Kidney capillary endothelial cell (primary cell): ENCODE results near the gene AFAP1L2.

ENCODE experiments used
- DNase-seq: peaks from one replicate; pipeline ENCODE4 v3.0.0-alpha.2; 2018; ENCODE audit warnings: low spot score

Gene AFAP1L2

DNA sequence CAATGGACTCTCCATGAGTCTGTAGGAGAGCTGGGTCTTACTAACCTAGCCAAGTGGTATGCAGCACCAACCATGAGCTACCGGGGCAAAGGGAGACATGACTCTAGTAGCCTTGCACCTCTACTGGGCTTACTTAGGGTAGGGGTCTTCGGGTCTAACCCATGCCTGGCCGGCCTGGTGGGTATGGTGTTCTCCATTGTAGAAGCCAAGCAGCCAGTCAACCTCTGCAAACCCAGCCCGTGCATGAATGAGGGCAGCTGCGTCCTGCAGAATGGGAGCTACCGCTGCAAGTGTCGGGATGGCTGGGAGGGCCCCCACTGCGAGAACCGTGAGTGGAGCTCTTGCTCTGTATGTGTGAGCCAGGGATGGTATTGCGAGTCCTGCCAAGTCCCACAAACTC lies 114.3 kb downstream of the AFAP1L2 start:
- DNase-seq: no peak

DNA sequence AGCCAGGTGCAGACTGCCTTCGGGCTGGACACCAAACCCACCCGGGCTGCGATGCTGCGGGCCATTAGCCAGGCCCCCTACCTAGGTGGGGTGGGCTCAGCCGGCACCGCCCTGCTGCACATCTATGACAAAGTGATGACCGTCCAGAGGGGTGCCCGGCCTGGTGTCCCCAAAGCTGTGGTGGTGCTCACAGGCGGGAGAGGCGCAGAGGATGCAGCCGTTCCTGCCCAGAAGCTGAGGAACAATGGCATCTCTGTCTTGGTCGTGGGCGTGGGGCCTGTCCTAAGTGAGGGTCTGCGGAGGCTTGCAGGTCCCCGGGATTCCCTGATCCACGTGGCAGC lies 115.2 kb downstream of the AFAP1L2 start:
- DNase-seq: no peak

DNA sequence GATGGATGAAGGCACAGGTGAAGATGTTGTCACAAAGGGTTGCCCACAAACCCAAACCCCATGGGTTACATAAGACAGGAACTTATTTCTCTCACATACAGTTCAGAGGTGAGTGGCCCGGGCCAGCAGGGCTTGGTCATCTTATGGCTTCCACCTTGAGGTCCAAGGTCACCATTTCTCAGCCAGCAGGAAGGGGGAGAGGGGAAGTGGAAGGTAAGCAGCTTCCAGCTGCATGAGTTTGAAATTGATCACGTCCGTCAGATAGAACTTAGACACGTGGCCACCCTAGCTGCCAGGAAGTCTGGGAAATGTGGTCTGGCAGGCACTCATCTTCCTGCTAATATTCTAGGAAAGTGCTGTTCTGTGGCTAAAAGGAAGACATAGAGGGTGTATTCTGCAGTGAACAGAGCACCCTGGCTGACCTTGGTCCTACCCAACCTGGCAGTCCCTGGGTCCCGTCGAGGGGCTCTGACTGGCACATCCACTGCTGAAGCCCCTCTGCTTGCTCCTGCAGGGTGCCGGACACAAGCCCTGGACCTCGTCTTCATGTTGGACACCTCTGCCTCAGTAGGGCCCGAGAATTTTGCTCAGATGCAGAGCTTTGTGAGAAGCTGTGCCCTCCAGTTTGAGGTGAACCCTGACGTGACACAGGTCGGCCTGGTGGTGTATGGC lies 115.7 kb downstream of the AFAP1L2 start:
- DNase-seq: peak; percentile 10

DNA sequence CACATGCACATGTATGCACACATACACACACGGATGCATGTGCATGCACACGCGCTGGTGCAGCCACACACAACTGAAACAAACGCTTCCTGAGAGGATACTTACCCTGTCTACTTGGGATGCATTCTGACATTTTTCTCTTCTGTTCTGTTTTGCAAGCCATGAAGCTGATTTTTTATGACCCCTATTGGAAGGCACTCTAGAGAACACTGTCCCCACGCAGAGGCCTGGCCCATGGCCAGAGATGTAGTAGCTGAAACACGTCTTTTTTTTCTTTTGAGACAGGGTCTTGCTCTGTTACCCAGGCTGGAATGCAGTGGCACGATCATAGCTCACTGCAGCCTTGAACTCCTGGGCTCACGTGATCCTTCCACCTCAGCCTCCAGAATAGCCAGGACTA lies 117.4 kb downstream of the AFAP1L2 start:
- DNase-seq: no peak

DNA sequence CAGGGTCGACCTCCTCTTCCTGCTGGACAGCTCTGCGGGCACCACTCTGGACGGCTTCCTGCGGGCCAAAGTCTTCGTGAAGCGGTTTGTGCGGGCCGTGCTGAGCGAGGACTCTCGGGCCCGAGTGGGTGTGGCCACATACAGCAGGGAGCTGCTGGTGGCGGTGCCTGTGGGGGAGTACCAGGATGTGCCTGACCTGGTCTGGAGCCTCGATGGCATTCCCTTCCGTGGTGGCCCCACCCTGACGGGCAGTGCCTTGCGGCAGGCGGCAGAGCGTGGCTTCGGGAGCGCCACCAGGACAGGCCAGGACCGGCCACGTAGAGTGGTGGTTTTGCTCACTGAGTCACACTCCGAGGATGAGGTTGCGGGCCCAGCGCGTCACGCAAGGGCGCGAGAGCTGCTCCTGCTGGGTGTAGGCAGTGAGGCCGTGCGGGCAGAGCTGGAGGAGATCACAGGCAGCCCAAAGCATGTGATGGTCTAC lies 118.3 kb downstream of the AFAP1L2 start:
- no peak for DNase-seq

DNA sequence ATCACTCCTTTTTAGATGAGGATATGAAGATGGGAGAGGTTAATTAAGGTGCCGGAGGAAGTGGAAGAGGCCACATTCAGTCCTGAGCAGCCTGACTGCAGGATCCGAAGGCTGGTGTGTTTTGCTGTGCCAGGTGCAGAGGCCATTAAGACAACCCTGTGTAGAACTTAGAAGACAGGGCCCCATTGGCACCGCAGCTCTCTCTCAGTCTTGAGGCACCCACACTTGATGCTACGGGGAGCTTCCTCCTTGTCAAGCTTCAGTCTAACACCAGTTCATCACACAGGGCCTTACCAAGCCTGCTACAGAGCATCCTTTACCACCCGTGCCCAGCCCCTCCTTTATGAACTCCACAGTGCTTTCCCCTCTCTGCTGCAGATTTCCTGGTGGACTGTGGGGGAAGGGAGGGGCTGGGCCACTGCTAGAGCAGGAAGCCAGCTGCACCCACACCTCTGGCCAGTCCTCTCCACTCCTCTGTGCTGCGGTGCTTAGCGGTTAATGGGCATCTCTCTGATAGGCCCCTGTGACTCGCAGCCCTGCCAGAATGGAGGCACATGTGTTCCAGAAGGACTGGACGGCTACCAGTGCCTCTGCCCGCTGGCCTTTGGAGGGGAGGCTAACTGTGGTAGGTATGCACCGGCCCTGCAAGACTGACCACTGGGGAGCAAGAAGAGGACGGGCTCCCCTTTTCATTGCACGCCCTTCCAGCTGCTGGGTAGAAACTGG lies 119.8 kb downstream of the AFAP1L2 start:
- DNase-seq: no peak

DNA sequence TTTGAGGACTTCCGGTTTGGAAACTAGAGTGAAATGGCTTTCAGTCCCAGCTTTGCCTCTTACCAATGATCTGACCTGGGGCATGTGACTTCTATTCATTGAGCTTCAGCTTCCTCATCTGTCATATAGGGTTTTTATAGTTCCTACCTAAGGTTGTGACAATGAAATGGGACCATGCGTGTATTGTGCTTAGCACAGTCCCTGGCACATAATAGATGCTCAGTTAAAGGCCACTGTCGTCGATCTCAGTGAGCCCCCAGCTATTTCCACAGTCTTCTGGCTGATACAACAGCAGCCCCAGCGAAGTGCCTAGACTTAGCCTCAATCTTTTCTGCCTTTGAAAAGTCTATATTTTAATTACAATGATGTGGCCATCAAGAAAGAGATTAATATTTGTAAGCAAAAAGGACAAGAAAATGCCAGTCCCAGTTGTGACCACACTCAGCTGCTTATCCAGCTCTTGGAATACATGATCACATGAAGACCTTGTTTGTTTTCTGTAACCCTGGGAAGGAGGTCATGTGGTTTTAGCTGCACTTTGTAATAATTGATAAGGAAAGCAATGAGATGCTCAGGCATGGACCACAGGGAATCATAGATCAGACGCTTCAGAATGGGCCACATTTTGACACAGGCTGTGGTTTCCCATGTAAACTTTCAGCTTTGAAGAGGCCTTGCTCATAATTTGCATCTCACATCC lies 120.6 kb downstream of the AFAP1L2 start:
- DNase-seq: no peak

DNA sequence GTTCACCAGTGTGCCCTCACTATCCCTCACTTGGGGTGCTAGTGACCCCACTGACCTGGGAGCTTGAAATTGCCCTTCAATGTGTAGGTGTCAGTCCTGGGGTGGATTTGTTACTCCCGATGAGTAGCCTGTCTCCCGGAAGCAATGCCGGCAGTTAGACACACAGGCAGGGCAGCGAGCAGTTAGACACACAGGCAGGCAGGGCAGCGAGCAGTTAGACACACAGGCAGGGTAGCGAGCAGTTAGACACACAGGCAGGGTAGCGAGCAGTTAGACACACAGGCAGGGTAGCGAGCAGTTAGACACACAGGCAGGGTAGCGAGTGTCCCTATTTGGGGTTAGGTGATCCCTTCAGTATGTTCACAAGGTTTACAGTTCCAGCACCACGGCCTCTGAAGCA lies 121.2 kb downstream of the AFAP1L2 start:
- no peak for DNase-seq

DNA sequence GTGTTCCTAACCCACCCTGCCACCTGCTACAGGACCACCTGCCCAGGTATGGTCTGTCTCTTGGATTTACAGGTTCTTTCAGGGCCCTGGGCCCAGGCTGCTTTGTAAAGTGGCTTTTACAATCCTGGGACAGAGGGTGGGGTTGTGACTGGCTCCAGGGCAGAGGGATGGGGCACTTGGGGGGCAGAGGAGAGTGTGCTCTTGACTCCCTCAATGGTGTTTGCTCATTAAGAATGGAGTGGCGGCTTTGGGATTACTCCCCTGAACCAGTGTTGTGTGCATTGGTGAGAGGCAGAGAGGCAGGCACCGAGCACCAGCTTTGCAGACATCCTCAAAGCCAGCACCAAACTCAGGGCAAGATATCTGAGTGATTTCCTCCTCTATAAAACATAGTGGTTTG lies 121.8 kb downstream of the AFAP1L2 start:
- DNase-seq: no peak

DNA sequence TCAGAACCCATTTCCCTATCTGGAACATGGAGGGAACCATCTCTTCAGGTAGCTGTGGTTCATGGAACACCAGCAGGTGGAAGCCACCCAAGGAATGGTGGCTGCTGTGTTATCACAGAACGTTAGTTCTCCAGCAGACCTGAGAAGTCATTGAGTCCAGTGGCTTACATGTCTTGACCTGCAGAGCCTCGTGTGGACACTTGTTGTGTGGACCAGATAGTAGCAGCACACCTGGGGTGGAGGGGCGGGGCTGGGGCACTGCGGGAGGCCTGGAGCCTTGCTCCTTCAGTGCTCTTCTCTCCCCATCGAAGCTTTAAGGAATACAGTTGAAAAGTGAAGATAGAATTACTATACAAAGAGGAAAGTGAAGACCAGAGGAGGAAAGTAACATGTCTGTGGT lies 122.8 kb downstream of the AFAP1L2 start:
- DNase-seq: no peak

DNA sequence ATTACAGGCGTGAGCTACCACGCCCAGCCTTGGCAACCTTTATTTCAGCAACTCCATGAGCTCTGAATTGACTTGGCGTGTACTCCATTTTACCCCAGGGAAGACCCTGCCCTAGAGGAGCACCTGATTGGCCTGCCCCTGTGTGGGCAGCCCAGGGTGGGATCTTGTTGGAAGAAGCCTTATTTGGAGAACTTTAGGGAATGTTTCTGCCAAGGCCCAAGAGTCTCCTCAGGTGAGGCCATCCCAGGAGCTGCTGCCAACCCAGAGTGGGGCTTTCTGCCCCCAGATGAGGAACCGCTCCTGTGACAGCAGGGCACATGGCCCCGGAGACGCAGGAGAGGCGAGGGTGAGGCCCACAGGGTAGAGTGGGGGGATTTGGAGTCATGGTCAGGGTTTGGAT lies 123.3 kb downstream of the AFAP1L2 start:
- DNase-seq: no peak

DNA sequence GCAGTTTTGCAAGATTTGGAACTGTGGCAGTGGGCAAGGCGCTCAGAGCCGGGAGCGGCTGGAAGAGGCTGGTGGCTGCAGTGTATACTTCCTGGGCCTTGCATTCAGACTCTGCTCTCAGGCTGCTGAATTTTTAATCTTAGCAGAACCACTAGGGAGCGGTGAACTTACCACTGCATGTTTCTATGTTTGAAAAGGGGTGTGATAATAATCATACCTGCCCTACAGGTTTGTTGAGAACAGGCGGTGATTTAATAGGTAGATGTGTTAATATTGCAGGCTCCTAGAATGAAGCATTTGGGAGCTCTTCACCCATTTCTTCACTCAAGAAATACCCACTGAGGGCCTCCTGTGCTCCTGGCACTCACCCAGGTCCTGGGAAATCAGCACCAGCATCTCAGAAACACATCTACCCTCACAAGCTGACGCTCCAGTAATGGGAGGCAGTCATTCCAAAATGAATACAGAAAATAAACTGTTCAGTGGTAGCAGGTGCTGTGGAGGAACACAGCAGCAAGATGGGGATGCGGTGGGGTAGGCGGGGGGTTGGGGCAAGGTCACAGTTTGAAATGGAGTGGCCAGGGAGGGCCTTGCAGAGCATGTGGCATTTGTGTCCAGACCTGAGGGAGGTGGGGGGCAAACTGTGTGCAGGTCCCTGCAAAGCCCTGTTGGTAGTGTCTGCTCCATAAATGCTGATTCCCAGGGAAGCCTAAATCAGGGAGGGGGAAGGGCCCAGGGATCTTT lies 124.2 kb downstream of the AFAP1L2 start:
- DNase-seq: no peak

DNA sequence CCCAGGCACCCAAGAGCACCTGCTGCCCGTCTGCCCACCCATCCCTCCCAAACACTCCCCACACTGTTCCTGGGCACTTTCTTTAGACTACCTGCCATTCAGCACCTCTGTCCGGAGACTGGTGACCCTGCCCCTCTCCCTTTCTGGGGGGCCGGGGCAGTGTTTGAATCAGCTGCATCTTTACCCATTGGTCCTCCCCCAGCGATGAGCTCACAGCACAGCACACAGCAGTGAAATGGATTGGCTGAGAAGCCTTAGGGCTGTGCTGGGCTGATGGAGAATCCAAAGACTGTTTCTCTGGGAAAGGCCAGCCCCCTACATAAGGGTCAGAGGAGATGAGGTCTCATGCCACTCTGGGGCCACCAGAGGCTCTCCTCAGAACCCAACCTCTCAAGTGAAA lies 125.0 kb downstream of the AFAP1L2 start:
- no peak for DNase-seq

DNA sequence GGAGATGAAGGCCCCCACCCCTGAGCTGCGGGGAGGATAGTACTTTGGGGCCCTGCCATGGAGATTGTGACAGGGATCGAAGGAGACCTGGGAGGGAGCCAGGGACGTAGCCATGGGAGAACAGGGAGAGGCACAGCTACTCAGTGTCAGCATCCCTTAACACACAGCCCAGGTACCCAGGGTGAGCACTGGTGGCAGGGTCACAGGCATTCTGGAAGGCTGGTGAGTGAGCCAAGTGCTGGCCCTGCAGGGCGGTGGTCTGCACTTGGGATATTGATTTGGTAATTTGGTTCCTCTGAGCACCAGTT lies 125.5 kb downstream of the AFAP1L2 start:
- no peak for DNase-seq

DNA sequence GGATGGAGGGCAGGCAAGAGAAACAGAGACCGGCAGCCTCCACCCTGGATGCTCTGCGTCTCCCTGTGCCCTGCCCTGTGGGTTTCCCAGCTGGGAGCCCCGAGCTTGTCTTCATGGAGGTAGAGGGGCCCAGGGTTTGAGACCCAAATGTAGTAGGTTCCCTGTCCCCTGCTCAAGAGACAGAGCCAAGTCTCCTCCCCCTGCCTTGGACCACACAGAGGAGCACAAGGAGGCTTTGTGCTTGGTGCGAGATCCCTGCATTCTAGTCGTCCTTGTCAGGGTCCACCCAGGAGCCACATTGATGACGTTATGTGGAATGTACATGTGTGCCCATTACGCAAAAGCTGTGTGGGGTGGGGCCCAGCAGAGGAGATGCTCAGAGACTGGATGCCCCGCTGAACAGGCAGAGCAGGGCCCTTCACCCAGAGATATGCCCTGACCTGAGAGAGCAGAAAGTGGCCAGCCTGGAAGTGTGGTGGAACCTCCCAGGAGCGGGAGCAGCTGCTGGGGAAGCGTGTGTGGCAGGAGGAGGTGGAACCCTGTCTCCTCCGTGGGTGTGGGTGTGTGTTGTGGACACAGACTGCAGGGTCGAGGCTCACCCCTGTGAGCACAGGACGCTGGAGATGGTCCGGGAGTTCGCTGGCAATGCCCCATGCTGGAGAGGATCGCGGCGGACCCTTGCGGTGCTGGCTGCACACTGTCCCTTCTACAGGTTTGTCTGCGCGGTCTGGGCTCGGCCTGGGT lies 126.0 kb downstream of the AFAP1L2 start:
- DNase-seq: no peak

DNA sequence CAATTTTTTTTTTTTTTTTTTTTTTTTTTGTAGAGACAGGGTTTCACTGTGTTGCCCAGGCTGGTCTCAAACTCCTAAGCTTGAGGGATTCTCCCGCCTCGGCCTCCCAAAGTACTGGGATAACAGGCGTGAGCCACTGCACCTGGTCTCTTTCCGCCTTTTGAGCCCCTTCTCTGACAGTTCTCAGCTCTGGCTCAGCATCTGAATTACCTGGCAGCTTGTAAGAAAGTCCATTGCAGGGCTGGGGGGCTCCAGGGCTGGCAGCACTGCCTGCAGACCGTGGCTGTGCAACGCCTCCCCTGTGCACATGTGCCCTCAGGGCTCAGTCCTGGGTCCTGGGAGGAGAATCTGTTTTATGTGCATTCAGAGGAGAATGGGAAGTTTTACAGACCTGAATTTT lies 127.6 kb downstream of the AFAP1L2 start:
- DNase-seq: no peak

DNA sequence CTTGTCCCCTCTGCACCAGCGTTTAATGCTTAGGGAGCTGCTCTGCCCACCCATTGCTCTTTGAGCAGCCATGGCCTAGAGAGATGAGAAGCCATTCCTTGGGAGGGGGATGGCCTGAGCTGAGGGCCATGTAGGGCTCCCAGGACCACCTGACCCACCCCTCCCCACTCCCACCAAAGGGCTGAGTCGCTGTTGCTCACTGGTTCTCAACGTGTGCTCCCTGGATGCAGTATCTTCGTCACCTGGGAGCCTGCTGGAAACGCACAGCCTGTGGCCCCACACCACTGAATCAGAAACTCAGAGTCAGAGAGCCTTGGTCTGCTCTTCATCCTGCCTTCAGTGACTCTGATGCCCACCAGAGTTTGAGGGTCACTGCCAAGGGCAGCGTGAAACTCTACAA lies 128.2 kb downstream of the AFAP1L2 start:
- DNase-seq: no peak

DNA sequence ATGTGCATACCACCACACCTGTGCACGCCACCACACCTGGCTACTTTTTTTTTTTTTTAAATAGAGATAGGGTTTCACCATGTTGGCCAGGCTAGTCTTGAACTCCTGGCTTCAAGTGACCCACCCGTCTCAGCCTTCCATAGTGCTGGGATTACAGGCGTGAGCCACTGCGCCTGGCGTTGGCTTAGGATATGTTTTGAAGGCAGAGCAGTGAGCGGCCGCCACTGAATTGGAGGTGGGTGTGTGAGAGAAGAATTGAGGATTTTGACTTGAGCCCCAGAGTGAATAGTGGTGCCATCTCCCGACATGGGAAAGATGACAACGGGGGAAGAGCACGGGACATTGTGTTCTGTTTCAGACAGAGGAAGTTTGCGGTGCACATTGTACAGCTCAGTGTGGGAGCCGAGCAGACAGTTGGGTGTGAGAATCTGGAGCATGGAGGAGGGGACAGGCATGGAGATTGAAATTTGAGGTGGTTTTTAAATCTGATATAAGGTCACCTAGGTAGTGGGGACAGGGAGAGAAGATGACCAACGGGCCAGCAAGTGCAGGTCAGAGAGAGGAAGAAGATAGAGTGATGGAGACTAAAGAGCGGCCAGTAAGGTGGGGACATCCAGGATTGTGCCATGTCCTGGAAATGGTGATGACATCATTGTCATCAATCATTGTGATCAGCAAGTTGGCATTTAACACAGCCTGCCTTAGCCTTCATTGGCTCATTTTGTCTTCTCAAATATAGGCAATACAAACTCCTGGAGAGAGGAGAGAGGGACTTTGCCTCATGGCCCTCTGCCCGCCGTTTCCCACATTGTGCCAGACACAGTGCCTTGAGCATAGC lies 129.5 kb downstream of the AFAP1L2 start:
- no peak for DNase-seq

DNA sequence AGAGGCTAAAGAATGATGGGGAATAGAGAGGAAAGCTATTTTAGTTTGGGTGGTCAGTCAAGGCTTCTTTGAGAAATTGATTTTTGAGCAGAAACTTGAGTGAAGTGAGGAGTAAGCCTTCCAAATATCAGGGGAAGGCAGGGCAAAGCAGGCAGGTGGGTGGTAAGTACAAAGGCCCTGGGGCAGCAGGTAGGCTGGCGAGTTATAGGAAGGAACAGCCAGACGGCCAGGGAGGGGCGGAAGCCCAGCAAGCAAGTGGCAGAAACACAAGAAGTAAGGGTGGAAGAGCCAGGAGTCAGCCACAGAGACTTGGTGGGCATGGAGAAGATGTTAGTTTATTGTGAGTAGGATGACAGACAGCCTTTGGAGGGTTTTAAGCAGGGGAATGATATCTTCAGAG lies 130.4 kb downstream of the AFAP1L2 start:
- DNase-seq: no peak

DNA sequence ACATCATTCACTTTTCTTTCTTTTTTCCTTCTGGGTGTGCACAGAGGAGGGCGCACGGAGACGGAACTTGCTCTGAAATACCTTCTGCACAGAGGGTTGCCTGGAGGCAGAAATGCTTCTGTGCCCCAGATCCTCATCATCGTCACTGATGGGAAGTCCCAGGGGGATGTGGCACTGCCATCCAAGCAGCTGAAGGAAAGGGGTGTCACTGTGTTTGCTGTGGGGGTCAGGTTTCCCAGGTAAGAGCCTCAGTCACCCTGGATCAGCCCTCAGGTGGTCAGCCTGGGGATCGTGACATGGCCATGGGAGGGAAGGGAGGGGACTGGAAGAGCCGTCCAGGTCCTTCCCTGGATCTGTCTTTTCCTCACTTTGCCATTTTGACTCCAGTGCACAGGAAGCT lies 131.6 kb downstream of the AFAP1L2 start:
- DNase-seq: no peak

DNA sequence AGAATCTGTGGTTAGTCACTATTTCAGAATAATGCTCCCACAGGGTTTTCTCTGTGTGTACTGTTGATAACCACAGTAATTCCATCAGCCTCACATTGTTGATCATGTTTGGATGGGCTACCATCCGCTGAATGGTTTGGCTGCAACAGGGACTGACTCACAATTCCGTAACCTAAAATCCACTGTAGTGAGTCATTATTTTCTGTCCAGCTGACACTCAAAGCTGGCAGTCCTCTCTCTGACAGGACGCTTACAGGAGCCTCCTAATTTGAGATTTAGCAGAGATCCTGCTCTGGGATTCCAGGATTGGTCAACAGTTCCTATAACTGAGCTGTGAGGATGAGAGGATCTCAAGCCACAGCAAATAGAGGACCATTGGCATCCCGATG lies 132.5 kb downstream of the AFAP1L2 start:
- peak; percentile 44 for DNase-seq
